ENCODE results near the gene MARCHF5.
"Not testable (repeated sequence)": the region's sequence is repeated elsewhere in the genome, so short reads cannot be mapped to it uniquely, and the experiment has no call there.

MARCHF5 gene

DNA sequence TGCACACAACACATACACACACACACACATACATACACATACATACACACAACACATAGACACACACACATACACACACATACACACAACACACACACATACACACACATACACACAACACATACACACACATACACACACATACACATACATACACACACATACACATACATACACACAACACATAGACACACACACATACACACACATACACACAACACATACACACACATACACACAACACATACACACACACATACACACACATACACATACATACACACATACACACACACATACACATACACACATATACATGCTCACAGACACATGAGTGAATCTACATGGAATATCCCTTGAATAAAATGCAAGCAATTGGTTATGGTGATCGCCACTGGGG is 102.2 kb downstream of the MARCHF5 start:
- DNase-seq, result not testable (repeated sequence)

GRCh38 chr10:92395271-92395670 is 104.3 kb downstream of the MARCHF5 start:
- peak; percentile 1 for DNase-seq

- not testable (repeated sequence) for DNase-seq
Observed at GRCh38 chr10:92402234-92402633, 111.3 kb downstream of the MARCHF5 start.
